ENCODE measurements around the gene KBTBD8.

DNA sequence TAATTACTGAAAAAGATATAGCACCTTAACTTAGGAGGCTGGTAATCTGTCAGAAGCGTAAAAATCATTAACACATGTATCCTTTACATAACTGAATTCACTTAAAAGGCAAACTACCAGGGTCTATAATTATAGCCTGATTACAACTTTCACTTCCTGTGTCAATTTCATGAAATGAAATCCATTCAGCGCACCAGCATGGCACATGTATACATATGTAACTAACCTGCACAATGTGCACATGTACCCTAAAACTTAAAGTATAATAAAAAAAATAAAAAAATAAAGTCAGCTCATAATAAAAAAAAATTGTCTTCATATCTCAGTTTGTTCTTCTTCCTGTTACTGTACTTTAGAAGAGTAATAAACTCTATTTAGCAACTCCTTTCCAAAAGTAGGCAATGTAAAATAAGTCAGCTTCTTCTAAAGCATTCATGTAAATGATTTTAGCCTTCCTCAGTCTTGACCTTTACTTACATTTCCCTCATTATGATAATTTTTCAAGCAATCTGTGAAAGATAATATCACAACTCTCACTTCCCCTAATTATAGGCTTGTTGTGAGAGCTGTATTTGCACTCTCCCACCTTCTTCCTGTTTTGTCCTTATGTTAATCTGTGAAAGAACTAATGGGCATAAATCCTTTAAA is 50.1 kb downstream of the KBTBD8 start:
- TF ChIP-seq, protein P1, sequence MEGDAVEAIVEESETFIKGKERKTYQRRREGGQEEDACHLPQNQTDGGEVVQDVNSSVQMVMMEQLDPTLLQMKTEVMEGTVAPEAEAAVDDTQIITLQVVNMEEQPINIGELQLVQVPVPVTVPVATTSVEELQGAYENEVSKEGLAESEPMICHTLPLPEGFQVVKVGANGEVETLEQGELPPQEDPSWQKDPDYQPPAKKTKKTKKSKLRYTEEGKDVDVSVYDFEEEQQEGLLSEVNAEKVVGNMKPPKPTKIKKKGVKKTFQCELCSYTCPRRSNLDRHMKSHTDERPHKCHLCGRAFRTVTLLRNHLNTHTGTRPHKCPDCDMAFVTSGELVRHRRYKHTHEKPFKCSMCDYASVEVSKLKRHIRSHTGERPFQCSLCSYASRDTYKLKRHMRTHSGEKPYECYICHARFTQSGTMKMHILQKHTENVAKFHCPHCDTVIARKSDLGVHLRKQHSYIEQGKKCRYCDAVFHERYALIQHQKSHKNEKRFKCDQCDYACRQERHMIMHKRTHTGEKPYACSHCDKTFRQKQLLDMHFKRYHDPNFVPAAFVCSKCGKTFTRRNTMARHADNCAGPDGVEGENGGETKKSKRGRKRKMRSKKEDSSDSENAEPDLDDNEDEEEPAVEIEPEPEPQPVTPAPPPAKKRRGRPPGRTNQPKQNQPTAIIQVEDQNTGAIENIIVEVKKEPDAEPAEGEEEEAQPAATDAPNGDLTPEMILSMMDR (conservative IDR thresholded peaks at IDR 0.05; ENCODE audit: low read depth, low read length): no peak
- TF ChIP-seq EZH2 (IDR thresholded peaks at IDR 0.05; ENCODE audit: borderline replicate concordance, low read depth, low read length, poor library complexity, severe bottlenecking): no peak
